ENCODE measurements around the gene EEPD1. TPM values are rescaled to one million over a fixed set of nuclear protein-coding genes. Genes with fewer than 3 reads are reported as not detected.
A peak's percentile ranks its signal among the peaks of the same experiment; 100 is the strongest.

The EEPD1 gene
- total RNA-seq, 1 donor from 2014 or later = 8.7 TPM

DNA sequence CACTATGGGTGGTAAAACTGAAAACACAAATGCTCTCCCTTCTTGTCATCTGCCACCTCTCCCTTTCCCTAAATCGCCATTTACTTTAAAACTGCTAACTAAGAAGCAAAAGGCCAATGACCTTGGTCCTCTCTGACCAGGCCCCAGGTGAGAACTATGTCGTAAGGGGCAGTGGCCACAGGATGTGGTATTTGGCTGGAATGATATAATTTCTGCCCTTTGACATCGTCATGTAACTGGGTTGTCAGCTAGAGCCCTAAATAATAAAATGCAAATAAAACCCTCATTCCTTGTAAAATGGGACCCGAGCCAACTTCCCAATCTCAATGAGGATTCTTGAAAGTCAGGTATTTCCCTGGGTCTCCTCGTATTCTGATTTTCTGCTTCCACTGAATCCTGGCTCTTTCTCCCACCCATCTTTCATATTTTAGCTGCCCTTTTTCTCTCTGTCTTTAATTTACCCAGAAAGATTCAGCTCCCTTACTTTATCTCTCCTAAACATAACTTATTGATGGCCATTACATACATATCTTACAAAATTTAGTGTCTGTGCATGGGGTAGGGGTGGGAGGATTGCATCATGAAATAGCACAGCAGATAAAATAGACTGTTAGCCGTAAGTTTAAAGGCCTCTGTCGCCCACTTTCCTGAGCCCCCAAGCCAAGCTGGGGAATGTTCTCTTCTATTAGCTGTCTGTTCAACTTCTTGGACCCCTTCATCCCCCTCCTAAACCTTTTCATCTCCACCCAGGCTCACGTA, 3.2 kb upstream of the EEPD1 start:
- DNase-seq (ENCODE audit: low read depth) = no peak
- Histone ChIP-seq H3K27me3 (ENCODE audit: control insufficient read depth, insufficient read depth, low read length) (no peaks in the 10 kb centered on the region), H3K4me3 (ENCODE audit: low read depth, low read length) (no peak overlapping the region), H3K36me3 (ENCODE audit: control insufficient read depth, insufficient read depth, low read length) (no peaks in the 10 kb centered on the region)
- TF ChIP-seq, protein P1, sequence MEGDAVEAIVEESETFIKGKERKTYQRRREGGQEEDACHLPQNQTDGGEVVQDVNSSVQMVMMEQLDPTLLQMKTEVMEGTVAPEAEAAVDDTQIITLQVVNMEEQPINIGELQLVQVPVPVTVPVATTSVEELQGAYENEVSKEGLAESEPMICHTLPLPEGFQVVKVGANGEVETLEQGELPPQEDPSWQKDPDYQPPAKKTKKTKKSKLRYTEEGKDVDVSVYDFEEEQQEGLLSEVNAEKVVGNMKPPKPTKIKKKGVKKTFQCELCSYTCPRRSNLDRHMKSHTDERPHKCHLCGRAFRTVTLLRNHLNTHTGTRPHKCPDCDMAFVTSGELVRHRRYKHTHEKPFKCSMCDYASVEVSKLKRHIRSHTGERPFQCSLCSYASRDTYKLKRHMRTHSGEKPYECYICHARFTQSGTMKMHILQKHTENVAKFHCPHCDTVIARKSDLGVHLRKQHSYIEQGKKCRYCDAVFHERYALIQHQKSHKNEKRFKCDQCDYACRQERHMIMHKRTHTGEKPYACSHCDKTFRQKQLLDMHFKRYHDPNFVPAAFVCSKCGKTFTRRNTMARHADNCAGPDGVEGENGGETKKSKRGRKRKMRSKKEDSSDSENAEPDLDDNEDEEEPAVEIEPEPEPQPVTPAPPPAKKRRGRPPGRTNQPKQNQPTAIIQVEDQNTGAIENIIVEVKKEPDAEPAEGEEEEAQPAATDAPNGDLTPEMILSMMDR (IDR thresholded peaks at IDR 0.05; ENCODE audit: insufficient read depth, low read length, poor library complexity, severe bottlenecking) = no peak

DNA sequence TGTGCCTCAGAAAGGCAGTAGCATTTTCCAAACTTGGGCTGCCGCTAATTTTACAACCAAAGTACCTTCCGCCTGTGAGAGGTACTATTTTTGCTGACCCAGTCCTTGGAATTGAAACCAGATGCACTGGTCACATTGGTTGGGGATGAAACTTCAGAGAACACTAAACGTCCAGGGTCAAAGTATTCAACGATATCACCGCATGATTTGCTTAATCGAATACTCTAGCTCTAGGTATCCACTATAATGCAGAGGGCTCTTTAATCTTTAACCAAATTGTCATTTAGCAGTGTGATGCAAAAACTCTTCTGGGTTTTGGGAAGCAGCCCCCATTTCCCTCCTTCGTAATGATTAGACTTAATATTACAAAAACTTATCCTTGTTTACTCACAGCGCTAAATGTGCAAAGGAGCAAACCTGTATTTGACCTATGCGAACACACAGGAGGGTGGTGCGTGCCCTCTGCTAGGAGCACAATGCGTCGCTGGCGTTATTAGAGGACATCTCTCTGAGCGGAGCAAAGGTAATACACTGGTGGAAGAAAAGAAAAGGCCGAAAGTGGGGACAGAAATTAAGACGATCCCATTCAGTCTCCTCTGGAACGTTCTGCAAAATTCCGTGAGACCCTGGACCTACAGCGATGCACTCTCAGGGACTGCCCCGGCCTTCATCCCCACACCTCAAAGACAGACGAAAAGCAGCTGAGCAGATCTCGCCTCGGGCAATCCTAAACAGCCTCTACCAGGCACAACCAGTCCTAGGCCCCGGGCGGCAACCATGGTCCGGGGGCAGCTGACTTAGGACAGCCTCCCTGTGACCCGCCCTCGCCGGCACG, 916 bp upstream of the EEPD1 start:
- no peaks in the 10 kb centered on the region for H3K36me3 ChIP-seq (ENCODE audit: control insufficient read depth, insufficient read depth, low read length)
- H3K27me3 ChIP-seq (ENCODE audit: control insufficient read depth, insufficient read depth, low read length) = no peaks in the 10 kb centered on the region
- DNase-seq (ENCODE audit: low read depth) = no peak
- TF ChIP-seq, protein P1 (IDR thresholded peaks at IDR 0.05; ENCODE audit: insufficient read depth, low read length, poor library complexity, severe bottlenecking) = no peak
- peak overlapping the region; percentile 39 for H3K4me3 ChIP-seq (ENCODE audit: low read depth, low read length)

DNA sequence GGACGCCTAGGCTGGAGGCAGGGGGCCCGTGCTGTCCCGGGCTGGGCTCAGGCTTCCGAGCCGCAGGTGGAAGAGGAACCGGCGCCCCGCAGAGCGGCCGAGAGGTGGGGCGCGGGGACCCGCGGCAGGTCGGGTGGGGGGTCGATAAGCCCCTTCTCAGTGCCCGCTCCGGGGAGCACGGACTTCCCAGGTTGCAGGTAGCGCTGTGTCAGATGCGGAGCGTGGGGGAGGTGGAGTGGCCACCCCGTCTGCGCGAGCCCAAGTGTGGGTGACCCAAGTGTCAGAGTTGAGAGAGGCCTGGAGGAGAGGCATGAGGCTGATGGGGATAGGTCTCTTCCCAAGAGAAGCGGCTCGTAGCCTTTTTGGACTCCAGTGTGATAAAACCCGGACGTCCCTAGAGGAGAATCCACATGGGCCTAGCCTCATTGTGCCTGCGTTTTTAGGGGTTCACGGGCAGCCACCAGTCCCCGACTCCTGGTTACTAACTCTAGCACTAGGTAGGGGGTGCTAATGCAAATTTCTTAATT, 580 bp downstream of the EEPD1 start:
- Histone ChIP-seq H3K4me3 (ENCODE audit: low read depth, low read length) (peak overlapping the region; percentile 61), H3K27me3 (ENCODE audit: control insufficient read depth, insufficient read depth, low read length) (no peaks in the 10 kb centered on the region), H3K36me3 (ENCODE audit: control insufficient read depth, insufficient read depth, low read length) (no peaks in the 10 kb centered on the region)
- TF ChIP-seq, protein P1 (IDR thresholded peaks at IDR 0.05; ENCODE audit: insufficient read depth, low read length, poor library complexity, severe bottlenecking) = no peak
- no peak for DNase-seq (ENCODE audit: low read depth)

DNA sequence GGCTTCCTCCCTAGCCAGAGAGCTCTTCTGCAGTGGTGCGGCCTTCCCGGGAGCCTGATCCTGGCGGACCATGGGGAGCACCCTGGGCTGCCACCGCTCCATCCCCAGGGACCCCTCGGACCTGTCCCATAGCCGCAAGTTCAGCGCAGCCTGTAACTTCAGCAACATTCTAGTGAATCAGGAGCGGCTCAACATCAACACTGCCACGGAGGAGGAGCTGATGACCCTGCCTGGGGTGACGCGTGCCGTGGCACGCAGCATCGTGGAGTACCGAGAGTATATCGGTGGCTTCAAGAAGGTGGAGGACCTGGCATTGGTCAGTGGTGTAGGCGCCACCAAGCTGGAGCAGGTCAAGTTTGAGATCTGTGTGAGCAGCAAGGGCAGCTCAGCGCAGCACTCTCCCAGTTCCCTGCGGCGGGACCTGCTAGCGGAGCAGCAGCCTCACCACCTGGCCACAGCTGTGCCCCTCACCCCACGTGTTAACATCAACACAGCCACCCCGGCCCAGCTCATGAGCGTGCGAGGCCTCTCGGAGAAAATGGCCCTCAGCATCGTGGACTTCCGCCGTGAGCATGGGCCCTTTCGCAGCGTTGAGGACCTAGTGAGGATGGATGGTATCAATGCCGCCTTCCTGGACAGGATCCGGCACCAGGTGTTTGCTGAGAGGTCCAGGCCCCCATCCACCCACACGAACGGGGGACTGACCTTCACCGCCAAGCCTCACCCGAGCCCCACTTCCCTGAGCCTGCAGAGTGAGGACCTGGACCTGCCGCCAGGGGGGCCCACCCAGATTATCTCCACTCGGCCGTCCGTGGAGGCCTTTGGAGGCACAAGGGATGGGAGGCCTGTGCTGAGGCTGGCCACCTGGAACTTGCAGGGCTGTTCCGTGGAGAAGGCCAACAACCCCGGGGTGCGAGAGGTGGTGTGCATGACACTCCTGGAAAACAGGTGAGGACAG, 1.5 kb downstream of the EEPD1 start:
- TF ChIP-seq, protein P1 (IDR thresholded peaks at IDR 0.05; ENCODE audit: insufficient read depth, low read length, poor library complexity, severe bottlenecking) = no peak
- H3K27me3 ChIP-seq (ENCODE audit: control insufficient read depth, insufficient read depth, low read length) = no peaks in the 10 kb centered on the region
- H3K36me3 ChIP-seq (ENCODE audit: control insufficient read depth, insufficient read depth, low read length) = no peaks in the 10 kb centered on the region
- no peak for DNase-seq (ENCODE audit: low read depth)
- no peak overlapping the region for H3K4me3 ChIP-seq (ENCODE audit: low read depth, low read length)

DNA sequence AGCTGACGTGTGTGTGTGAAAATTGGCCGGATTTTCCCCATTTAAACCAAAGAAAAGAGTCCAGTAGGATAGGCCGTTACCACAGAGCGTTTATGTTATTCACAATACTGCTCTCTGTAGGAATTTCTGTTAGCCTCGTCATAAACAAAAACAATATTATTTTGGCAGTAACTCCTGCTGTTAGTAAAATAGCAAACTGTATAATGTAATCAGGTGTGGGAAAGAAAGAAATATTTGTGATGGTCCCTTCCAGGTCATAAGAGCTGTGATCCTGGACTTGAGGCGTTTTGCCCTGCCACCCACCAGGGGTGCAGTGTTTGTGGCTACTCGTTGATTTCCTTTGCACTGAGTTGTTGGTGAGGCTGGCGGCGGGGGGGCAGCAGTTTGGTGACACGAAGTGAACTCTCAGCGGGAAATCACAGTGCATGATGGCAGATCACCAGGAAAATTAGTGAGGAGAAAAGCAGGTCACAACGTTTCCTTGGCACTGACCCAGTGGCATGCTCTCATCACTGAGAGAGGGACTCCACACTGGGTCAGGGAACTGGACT, 2.8 kb downstream of the EEPD1 start:
- TF ChIP-seq, protein P1 (IDR thresholded peaks at IDR 0.05; ENCODE audit: insufficient read depth, low read length, poor library complexity, severe bottlenecking) = peak; percentile 4
- DNase-seq (ENCODE audit: low read depth) = no peak
- no peaks in the 10 kb centered on the region for H3K27me3 ChIP-seq (ENCODE audit: control insufficient read depth, insufficient read depth, low read length)
- no peaks in the 10 kb centered on the region for H3K36me3 ChIP-seq (ENCODE audit: control insufficient read depth, insufficient read depth, low read length)
- peak overlapping the region; percentile 0 for H3K4me3 ChIP-seq (ENCODE audit: low read depth, low read length)
